GM21528 (cell line): ENCODE measurements around the gene PRTN3.
"Not testable (repeated sequence)": the region's sequence is repeated elsewhere in the genome, so short reads cannot be mapped to it uniquely, and the experiment has no call there.

Experiments used
- ATAC-seq: cut with Tn5 transposase; IDR thresholded peaks from one replicate; pipeline ENCODE4 v1.9.1; 2021; ENCODE audit warnings: mild to moderate bottlenecking, moderate library complexity; ENCODE audit not compliant: unreplicated experiment, low FRiP score

The PRTN3 gene

GRCh38 chr19:877992-878660 is 37.3 kb downstream of the PRTN3 start:
- not testable (repeated sequence) for ATAC-seq

- ATAC-seq = not testable (repeated sequence)
These were observed 38.2 kb downstream of the PRTN3 start for GRCh38 chr19:878751-879561.

GRCh38 chr19:879711-880438 is 39.1 kb downstream of the PRTN3 start:
- ATAC-seq = no peak

GRCh38 chr19:881385-882071 is 40.7 kb downstream of the PRTN3 start:
- no peak for ATAC-seq

GRCh38 chr19:882871-883497 is 42.2 kb downstream of the PRTN3 start:
- ATAC-seq = no peak

- no peak for ATAC-seq
These were observed 42.9 kb downstream of the PRTN3 start for GRCh38 chr19:883661-884211.

GRCh38 chr19:884420-885211 is 43.8 kb downstream of the PRTN3 start:
- no peak for ATAC-seq

- ATAC-seq = no peak
These were observed 44.9 kb downstream of the PRTN3 start for GRCh38 chr19:885536-886224.

- no peak for ATAC-seq
These were observed 46.3 kb downstream of the PRTN3 start for GRCh38 chr19:887072-887471.

- ATAC-seq = no peak
These were observed 46.8 kb downstream of the PRTN3 start for GRCh38 chr19:887599-887998.

GRCh38 chr19:888581-889385 is 48.0 kb downstream of the PRTN3 start:
- ATAC-seq = no peak

GRCh38 chr19:889662-890295 is 49.0 kb downstream of the PRTN3 start:
- ATAC-seq = no peak

- ATAC-seq = no peak
These were observed 50.0 kb downstream of the PRTN3 start for GRCh38 chr19:890831-891230.

GRCh38 chr19:891421-892200 is 50.8 kb downstream of the PRTN3 start:
- ATAC-seq = not testable (repeated sequence)

GRCh38 chr19:892243-892893 is 51.6 kb downstream of the PRTN3 start:
- peak; percentile 16 for ATAC-seq
